Pulmonary artery endothelial cell (primary cell): Measurements from ENCODE around the gene C1orf216. TPM values are rescaled to one million over a fixed set of nuclear protein-coding genes. Genes with fewer than 3 reads are reported as not detected.
"Not testable (repeated sequence)": the region's sequence is repeated elsewhere in the genome, so short reads cannot be mapped to it uniquely, and the experiment has no call there.

ENCODE experiments used
- DNase-seq: peaks from one replicate; pipeline ENCODE4 v3.0.0-alpha.2; 2011; ENCODE audit warnings: low read depth, low spot score
- total RNA-seq: library from RNA; depleted of rRNA; stranded (reverse); fragments of >200 nt; gene quantifications from 2 replicates; pipeline ENCODE4 v1.2.3, GENCODE V29; 2014

The C1orf216 gene
- total RNA-seq, 1 donor from 2014 or later: 20.4 TPM

DNA sequence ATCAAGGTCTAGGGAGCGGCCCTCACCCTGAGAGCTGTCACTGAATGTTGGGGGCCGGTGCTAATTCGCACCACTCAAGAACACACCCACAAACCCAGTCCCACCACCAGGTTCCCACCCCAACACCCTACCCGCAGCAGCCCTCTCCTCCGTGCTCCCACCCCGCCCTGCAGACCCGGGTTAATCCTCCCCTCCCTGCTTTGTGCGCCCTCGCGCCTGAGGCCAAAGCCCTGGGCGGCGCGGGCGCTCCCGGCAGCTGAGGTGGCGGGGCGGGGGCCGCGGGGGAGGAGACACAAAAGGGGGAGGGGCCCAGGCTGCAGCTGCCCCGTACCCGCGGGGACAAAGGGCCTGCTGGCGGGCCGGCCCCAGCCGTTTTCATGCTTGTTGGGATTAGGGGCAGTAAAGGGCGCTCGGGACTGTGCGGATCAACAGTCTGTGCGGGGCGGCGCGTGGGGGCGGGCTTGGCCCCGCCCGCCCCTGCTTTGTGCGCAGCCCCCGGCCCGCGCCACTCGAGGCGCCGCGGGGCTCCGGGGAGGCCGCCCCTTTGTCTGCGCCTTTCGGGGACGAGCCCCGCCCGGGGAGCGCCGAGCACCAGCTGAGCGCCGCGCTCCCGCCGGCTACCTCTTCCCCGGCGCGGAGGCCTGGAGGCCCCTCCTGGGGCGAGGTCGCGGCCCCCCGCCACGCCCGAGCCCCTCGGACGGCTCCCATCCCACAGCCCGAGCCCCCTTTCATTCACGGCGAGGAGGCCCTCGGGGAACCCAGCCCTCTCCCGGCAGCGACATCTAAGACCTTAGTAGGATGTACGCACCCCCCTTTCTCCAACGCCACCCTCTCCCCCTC lies 10.9 kb downstream of the C1orf216 start:
- no peak for DNase-seq

DNA sequence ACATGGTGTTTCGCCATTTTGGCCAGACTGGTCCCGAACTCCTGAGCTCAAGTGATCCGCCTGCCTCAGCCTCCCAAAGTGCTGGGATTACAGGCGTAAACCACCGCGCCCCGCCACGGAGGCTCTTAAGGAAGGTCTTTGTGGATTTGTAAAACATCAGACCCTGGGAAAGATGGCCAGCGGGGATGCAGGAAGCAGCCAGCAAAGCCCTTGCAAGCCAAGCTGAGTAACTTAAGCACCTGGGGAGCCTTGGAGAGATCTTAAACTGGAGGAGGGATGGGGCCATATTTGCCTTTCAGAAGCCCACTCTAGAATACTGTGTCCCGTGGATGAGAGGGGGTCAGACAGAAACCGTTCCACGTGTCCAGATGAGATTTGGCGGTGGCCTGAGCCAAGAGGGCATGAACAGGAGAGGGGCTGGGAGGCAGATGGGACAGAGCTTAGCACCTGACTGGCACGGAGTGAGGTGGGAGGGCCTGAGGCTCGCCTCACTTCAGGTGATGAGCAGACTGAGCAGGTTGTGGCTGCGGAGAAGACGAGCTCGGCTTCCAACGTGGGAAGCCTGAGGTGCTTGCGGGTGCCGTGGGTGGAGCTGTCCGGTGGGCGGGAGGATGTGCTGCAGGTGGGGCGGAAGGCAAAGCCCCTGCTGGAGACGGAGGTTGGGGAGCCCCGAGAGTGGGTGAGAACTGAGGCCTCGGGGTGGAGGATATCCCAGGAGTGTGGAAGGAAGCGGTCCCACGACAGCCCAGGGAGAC lies 11.7 kb downstream of the C1orf216 start:
- DNase-seq: no peak

DNA sequence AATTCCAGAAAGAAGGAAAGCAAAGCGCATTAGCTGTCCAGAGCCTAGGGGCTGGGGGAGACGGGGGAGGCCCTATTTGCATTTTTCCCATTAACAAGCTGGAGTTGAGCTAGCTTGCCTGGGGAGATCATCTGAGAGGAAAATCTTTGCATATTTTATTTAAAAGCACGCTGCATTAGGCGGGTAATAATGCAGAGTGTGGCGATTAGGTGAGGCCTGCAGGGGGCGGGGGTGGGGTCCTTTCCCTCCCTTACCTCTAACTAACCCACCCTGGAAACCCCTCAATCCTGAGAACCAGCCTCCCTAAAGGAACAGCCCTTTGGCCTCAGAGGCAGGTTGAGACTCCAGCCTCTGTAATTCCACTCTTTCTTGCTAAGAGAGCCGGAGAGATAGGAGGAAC lies 16.2 kb downstream of the C1orf216 start:
- no peak for DNase-seq

DNA sequence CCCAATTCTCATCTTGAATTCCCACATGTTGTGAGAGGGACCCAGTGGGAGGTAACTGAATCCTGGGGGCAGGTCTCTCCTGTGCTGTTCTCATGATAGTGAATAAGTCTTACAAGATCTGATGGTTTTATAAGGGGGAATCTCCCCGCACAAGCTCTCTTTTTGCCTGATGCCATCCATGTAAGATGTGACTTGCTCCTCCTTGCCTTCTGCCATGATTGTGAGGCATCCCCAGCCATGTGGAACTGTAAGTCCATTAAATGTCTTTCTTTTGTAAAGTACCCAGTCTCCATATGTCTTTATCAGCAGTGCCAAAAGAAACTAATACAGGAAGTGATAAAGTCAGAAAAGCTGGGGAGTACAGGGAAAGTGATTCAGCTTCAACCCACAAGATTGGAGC lies 19.5 kb downstream of the C1orf216 start:
- DNase-seq: not testable (repeated sequence)

DNA sequence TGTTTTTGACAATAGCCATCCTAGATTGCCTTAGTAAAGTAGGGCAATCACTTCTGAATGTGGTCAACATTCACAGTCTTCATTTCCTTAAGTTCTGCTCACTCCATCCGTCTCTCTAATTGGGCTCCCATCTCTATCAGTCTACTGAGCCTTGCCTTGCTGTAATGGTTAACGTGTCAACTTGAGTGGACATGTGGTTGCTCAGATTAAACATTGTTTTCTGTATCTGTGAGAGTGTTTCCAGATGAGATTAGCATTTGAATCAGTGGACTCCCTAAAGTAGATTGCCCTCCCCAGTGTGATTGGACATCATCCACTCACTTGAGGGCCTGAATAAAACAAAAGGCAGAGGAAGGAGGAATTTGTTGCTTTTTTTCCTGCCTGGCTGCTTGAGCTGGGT lies 26.4 kb downstream of the C1orf216 start:
- DNase-seq: no peak

DNA sequence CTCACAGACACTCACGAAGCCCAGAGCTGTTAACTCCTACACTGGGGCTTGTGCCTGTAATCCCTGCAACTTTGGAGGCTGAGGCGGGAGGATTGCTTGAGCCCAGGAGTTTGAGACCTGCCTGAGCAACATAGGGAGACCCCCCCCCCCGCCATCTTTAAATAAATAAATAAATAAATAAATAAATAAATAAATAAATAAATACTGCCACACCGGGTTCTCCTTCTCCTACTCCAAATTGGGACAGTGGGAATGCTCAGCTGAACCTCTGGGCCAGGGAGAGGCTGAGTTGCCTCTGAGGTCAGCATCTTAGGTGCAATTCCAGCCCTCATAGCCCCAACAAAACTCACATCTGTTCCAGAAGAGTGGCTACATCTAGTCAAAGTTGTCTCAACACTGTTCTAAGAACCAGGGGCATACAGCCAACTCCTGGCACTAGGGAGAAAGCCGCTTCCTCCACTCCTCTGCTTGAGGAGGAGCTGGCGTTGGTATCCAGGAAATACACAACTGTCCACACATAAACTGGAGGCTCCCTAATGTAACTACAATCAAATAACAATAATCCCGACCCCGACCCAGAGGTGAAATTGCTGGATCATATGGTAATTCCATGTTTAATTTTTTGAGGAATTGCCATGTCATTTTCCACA lies 27.0 kb downstream of the C1orf216 start:
- DNase-seq: no peak

DNA sequence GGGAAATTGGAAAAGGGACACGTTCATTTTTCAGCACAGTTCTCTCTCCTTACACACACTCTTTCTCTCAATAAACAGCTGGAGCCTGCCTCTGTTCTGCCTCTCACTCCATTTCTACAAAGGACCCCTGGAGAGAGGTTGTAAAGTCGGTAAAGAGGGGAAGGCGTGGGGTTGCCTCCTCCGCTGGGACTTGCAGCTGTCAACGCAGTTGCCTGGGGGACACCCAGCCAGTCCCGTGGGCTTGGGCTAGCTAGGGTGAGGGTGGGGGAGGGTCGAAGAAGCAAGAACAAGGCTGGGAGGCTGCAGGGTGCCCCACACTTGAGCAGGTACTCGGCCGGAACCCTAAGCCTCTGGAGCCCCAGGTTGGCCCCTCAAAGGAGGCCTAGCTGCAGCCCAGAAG lies 27.6 kb downstream of the C1orf216 start:
- no peak for DNase-seq

DNA sequence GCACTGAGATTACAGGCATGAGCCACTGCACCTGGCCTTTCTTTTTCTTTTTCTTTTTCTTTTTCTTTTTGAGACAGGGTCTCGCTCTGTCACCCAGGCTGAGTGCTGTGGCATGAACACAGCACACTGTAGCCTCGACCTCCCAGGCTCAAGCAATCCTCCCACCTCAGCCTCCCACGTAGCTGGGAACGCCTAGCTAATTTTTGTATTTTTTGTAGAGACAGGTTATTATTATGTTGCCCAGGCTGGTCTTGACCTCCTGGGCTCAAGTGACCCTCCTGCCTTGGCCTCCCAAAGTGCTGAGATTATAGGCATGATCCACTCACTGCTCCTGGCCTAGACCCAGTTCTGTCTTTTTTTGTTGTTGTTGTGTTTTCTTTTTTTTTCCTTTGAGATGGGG lies 28.6 kb downstream of the C1orf216 start:
- DNase-seq: not testable (repeated sequence)

DNA sequence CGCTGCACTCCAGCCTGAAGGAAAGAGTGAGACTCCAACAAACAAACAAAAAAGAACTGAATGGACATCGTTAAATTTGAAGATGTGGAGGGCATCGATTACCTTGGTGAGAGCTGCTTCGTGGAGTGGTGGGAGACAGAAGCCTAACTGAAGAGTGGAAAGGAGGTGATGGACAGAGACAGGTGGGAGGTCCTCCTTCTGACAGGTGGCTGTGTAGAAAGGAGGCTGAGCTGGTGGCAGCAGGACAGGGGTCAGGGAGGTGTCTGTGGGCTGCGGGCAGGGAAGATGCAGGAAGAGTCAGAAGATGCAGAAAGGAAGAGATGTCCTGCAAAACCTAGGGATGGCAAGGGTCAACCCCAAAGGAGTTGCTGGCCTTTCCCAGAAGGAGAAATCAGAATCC lies 30.5 kb downstream of the C1orf216 start:
- no peak for DNase-seq

DNA sequence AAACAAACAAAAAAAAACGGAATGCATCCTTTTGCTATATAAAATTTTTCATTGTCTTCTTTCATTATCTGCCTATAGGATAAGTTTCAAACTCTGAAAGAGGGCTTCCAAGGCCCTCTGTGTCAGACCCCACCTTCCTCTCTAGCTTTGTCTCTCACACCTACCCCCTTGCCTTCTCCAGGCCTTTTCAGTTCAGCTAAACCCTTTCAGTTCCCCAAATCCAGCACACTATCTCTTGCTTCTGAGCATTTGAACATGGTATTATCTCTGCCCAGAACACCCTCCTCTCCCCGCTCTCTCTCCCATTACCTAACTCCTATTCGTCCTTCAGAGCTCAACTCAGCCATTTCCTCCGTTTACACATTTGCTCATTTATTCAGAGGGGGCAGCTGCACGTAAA lies 35.7 kb downstream of the C1orf216 start:
- no peak for DNase-seq

DNA sequence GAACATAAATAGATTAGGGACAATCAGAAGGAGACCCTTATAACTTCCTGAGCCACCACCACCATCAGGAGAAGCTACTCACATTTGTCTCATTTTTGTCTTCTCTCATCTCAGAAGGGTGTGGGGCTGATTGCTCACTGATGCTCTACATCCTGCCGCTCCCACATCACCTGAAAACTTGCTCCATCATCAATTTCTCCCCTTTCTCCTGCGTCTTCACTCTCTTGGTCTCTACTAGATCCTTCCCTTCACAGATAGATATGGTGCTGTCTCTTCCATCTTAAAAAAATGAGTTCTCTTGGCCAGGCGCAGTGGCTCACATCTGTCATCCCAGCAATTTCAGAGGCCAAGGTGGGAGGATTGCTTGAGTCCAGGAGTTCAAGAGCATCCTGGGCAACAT lies 38.4 kb downstream of the C1orf216 start:
- no peak for DNase-seq

DNA sequence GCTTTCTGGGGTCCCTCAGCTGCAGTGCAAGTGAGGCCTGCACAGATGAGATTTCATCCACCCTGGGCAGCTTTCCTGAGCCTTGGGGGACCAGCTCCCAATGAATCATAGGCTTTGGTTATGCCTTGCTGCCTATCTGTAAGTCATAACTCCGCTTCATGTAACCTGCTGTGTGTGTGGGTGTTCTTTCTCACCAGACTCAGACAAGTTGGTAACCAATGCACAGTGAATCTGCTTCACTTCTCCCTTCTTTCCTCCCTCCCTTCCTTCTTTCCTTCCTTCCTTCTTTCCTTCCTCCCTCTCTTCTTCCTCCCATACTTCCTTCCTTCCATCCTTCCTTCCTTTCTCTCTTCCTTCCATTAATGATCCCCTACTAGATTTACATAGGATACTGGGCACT lies 42.9 kb downstream of the C1orf216 start:
- no peak for DNase-seq

DNA sequence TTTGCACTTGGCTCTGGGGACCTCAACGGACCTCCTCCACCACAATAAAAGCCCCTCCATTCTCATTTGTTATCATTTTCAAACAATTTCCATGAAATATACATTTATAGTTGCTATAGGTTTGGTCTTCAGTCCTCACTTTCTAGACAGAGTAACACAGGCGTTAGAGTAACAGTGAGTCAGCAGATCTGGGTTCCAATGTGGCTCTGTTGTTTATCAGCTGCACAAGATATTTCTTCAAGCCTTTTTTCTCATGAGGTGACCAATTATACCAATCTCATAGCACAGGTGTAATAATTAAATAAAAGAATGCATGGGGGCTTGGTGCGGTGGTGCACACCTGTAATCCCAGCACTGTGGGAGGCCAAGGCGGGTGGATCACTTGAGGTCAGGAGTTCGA lies 44.6 kb downstream of the C1orf216 start:
- DNase-seq: no peak

DNA sequence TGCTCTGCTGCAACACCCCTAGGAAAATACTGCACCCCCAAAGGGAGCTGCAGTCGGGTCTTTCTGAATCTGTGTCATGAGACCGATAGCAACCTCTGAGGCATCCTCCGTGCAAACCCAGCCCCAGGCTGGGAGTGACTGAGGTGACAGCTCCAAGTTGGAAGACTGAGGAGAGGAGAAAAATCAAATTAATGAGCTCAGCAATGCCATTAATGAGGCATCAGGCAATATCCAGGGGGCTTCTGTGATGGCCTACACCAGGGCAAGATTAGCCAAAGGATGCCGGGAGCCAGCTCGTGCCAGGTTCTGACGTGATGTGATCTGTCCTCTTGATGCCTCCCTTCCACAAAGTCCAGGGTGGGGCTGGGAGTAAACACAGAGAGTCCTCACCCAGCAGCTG lies 46.6 kb downstream of the C1orf216 start:
- DNase-seq: no peak

DNA sequence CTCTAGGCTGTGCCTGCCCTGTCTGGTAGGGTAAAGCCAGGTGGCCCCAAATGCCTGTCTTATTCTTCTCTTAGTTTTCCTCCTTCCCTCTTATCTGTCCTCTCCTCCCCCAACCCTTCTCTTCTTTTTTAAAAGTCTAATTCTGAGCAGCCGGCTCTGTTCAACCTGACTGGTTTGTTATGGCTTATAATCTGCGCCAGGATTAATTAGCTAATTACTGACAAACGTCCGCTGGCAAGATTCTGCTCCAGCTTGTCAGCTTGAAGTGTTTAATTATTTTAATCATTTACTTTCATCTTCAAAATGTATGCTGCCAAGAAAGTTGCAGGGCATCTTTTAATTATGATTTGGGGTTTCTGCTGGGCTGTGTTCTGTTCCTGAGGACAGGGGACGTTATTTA lies 50.2 kb downstream of the C1orf216 start:
- no peak for DNase-seq

DNA sequence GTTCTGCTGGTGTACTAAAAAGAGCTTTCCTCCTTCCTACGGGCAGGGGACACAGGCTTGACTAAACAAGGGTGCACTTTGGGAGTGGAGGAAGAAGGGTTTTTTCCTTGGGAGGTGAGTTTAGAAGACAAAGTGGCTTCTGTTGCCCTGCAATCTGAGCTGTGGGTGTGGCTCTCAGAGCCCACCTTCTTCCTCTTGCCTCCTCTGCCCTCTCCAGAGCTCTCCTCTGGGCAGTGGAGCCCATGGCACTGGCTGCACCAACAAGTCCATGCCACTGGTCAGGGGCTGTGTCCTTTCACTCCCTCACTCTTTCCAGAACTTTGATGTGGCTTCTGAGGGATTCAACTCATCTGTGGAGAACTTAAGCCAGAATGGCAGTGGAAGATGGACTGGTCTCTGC lies 51.8 kb downstream of the C1orf216 start:
- no peak for DNase-seq

DNA sequence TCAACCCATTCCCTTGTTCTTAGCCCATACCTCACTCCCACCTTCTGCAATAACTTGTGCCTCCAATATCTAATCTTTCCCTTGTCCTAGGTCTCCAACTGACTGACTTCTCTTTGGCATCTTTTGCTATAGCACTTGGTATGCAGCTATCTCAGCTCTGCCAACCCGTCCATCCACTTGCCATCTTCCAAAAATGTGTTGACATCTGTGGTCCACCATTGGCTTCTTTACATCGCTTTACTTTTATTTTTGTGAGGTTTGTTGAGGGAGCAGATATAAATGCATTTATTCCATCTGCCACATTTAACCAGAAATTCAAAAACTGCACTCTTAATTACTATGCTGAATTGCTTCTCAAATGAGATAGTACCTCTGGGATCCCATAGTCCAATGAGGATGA lies 52.5 kb downstream of the C1orf216 start:
- no peak for DNase-seq

Other genes with a start within 250 kb of the C1orf216 start
- 25.6 and 34.3 TPM in 2 replicates for gene KIAA0319L, start 161.5 kb downstream of the C1orf216 start, total RNA-seq
- 12.2 and 12.9 TPM in 2 replicates for gene NCDN, start 161.1 kb downstream of the C1orf216 start, total RNA-seq
- 0.07 TPM in 2 replicates for gene TFAP2E, start 145.6 kb downstream of the C1orf216 start, total RNA-seq
- gene PSMB2, start 77.4 kb downstream of the C1orf216 start, total RNA-seq: 28.8 and 31.3 TPM in 2 replicates
- 22.7 and 55.6 TPM in 2 replicates for gene CLSPN, start 51.1 kb upstream of the C1orf216 start, total RNA-seq
- gene AGO4, start 89.1 kb upstream of the C1orf216 start, total RNA-seq: 17.9 and 19.3 TPM in 2 replicates
- 12.4 and 18.3 TPM in 2 replicates for gene AGO1, start 164.3 kb upstream of the C1orf216 start, total RNA-seq
- gene AGO3, start 212.2 kb upstream of the C1orf216 start, total RNA-seq: 17.1 and 25.3 TPM in 2 replicates